GM12878 (cell line): Measurements from ENCODE around the gene COL13A1. TPM values are rescaled to one million over a fixed set of nuclear protein-coding genes. Genes with fewer than 3 reads are reported as not detected.

Experiments used
- ATAC-seq: fragments of 200-7000 bp; cut with Tn5 transposase; 3 replicates; pipeline ENCODE4 v1.9.1; 2020; ENCODE audit warnings: mild to moderate bottlenecking, moderate library complexity
- BruUV-seq: library from RNA; stranded (reverse); fragments of 400-500 nt; replicated peaks from 2 replicates; lab custom pipeline; 2021; lab: Mats Ljungman, UMichigan
- CTCF ChIA-PET: fragments of 300-600 bp; sonication (Branson Sonifier 250); formaldehyde crosslinking; extraction: SDS; loops from one replicate; lab custom pipeline; 2021; ENCODE audit warnings: inconsistent platforms; lab: Yijun Ruan, JAX
- POLR2A ChIA-PET: fragments of 350-600 bp; formaldehyde crosslinking; extraction: SDS; loops from one replicate; lab custom pipeline; 2021; ENCODE audit warnings: inconsistent platforms; lab: Charles Lee
- RAD21 ChIA-PET: fragments of 300-600 bp; sonication (Branson Sonifier 250); formaldehyde crosslinking; loops from one replicate; lab custom pipeline; 2023; ENCODE audit warnings: antibody characterized with exemption; ENCODE audit not compliant: unreplicated experiment; lab: Charles Lee
- SMC1A ChIA-PET: fragments of 300-600 bp; sonication (Branson Sonifier 250); formaldehyde crosslinking; loops from one replicate; lab custom pipeline; 2023; ENCODE audit not compliant: unreplicated experiment, uncharacterized antibody; lab: Charles Lee
- DNase-seq: peaks from one replicate; pipeline ENCODE4 v3.0.0-alpha.2; 2011; ENCODE audit warnings: low read depth, low spot score
- FAIRE-seq: peaks from 3 replicates; lab custom pipeline; 2011; peaks lifted over from hg19 to GRCh38; lab: Jason Lieb, UNC
- H2AFZ ChIP-seq: 2 replicates; pipeline ENCODE4 v1.6.0; 2011; ENCODE audit warnings: low read depth, low read length, control low read depth; ENCODE audit not compliant: control insufficient read depth
- H3K27ac ChIP-seq: 2 replicates; pipeline ENCODE4 v1.5.1; 2011; ENCODE audit warnings: control low read depth; ENCODE audit not compliant: control insufficient read depth, insufficient read depth
- H3K27me3 ChIP-seq, 2 experiments: replicated peaks in 1 of 2; 2 replicates each; pipeline versions ENCODE4 v1.6.0 to v1.6.1; 2011; ENCODE audit warnings: low read length in 1 of 2; ENCODE audit not compliant: control insufficient read depth in 2 of 2, insufficient read depth in 2 of 2
- H3K36me3 ChIP-seq, 2 experiments: 2 replicates each; pipeline ENCODE4 v1.5.1; 2011; ENCODE audit warnings: low read length in 1 of 2; ENCODE audit not compliant: control insufficient read depth in 2 of 2, insufficient read depth in 2 of 2
- H3K4me1 ChIP-seq: 2 replicates; pipeline ENCODE4 v1.6.1; 2011; ENCODE audit warnings: mild to moderate bottlenecking, low read length, moderate library complexity, mixed read lengths; ENCODE audit not compliant: control insufficient read depth, insufficient read depth
- H3K4me2 ChIP-seq: 2 replicates; pipeline ENCODE4 v1.6.0; 2011; ENCODE audit warnings: control low read depth; ENCODE audit not compliant: control insufficient read depth, insufficient read depth
- H3K4me3 ChIP-seq: fragments of 200-600 bp; sonication (generic); 2 replicates; pipeline ENCODE4 v1.5.1; 2016
- H3K79me2 ChIP-seq: 2 replicates; pipeline ENCODE4 v1.6.0; 2011; ENCODE audit warnings: low read length; ENCODE audit not compliant: control insufficient read depth, insufficient read depth
- H3K9ac ChIP-seq: 2 replicates; pipeline ENCODE4 v1.8.0; 2011; ENCODE audit warnings: low read length, control low read depth, mixed read lengths; ENCODE audit not compliant: control insufficient read depth, insufficient read depth
- H3K9me3 ChIP-seq: replicated peaks from 3 replicates; pipeline ENCODE4 v1.5.1; 2011; ENCODE audit warnings: mild to moderate bottlenecking, low read length; ENCODE audit not compliant: control insufficient read depth, insufficient read depth
- H4K20me1 ChIP-seq: 2 replicates; pipeline ENCODE4 v1.6.0; 2011; ENCODE audit not compliant: control insufficient read depth, insufficient read depth
- ATF7 ChIP-seq: fragments of 450-650 bp; IDR thresholded peaks from 2 replicates; pipeline ENCODE4 v1.6.1; 2016; ENCODE audit warnings: low read depth, mild to moderate bottlenecking
- MXI1 ChIP-seq: fragments of 150-350 bp; IDR thresholded peaks from 2 replicates; pipeline ENCODE4 v1.6.1; 2011; ENCODE audit warnings: low read depth, mild to moderate bottlenecking, inconsistent platforms, low read length, improper control_type of control experiment
- WGBS: methylation state at CpG from one replicate; pipeline ENCODE4 v1.1.6; 2016; ENCODE audit warnings: low lambda C conversion rate; ENCODE audit not compliant: insufficient replicate concordance, insufficient coverage; ENCODE audit errors: missing lambda C conversion rate; 5-methylcytosine and 5-hydroxymethylcytosine counted together
- in situ Hi-C: fragments of 300-500 bp; cut with MboI; formaldehyde crosslinking; loops from 9 replicates; pipeline ENCODE4 v1.14.3; 2018; ENCODE audit warnings: mixed read lengths
- intact Hi-C: fragments of 100-400 bp; cut with micrococcal nuclease; formaldehyde crosslinking; loops from one replicate; pipeline ENCODE4 v1.14.2; 2022; ENCODE audit not compliant: unreplicated experiment
- polyA plus RNA-seq, 11 experiments: library from polyadenylated mRNA; depleted of rRNA in 4 of 11; unstranded in 6 of 11; stranded (reverse) in 5 of 11; fragments of >200 nt; fragmentation: Nextera tagmentation in 4 of 11; fragmentation: Illumina TruSeq in 1 of 11; extraction: Ambion mirVana in 4 of 11; extraction: Trizol in 1 of 11; gene quantifications; 1 replicate in 1 of 11; 2 replicates in 10 of 11; pipeline versions ENCODE4 v1.2.1 to v1.2.3, GENCODE V29; 2011 to 2016; ENCODE audit warnings: inconsistent platforms in 2 of 11, missing spikeins in 2 of 11, low read depth in 1 of 11
- total RNA-seq, 4 experiments: library from RNA; depleted of rRNA in 3 of 4; stranded (reverse); fragments of >200 nt in 3 of 4; fragmentation: Illumina TruSeq in 1 of 4; extraction: Trizol in 1 of 4; gene quantifications; 2 replicates each; pipeline versions ENCODE4 v1.2.1 to v1.2.3, GENCODE V29; 2013 to 2021
- TF ChIP-seq, protein P1 (sequence below): fragments of 450-650 bp; formaldehyde crosslinking; IDR thresholded peaks from 2 replicates; pipeline ENCODE4 v1.4.0; 2022; ENCODE audit warnings: mild to moderate bottlenecking, moderate library complexity

The COL13A1 gene
- total and polyA plus RNA-seq, 10 of the 15 experiments (the other 5 are each of a cell fraction or from before 2014, with no cell fraction given): 0.03 to 0.15 (median 0.05) TPM; not detected in 7

DNA sequence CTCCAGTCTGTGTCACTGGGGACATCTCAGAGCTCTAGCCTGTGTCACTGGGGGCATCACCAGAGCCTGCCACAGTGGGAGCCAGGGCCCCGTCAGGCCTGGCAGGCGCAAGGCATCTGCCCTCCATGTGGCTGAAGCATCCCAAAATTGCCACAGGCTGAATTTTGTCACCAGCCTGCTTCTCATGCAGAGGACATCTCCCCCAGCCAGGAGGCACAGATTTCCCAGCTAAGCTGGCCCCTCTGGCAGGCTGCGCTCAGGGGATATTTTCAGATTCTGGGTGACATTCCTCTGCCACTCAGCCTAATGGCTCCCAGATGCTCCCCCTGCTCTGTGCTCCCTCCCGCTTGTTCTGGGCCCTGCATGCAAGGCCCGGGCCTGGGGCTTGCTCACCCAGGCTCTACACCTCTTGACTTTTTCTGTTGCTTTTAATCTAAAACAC, 64.6 kb downstream of the COL13A1 start (continued):
- TF ChIP-seq, protein P1, sequence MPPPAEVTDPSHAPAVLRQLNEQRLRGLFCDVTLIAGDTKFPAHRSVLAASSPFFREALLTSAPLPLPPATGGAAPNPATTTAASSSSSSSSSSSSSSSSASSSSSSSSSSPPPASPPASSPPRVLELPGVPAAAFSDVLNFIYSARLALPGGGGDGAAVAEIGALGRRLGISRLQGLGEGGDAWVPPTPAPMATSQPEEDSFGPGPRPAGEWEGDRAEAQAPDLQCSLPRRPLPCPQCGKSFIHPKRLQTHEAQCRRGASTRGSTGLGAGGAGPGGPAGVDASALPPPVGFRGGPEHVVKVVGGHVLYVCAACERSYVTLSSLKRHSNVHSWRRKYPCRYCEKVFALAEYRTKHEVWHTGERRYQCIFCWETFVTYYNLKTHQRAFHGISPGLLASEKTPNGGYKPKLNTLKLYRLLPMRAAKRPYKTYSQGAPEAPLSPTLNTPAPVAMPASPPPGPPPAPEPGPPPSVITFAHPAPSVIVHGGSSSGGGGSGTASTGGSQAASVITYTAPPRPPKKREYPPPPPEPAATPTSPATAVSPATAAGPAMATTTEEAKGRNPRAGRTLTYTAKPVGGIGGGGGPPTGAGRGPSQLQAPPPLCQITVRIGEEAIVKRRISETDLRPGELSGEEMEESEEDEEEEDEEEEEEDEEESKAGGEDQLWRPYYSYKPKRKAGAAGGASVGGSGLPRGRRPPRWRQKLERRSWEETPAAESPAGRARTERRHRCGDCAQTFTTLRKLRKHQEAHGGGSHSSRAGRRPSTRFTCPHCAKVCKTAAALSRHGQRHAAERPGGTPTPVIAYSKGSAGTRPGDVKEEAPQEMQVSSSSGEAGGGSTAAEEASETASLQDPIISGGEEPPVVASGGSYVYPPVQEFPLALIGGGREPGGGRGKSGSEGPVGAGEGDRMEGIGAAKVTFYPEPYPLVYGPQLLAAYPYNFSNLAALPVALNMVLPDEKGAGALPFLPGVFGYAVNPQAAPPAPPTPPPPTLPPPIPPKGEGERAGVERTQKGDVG (CRISPR knock-in tag): no peak

DNA sequence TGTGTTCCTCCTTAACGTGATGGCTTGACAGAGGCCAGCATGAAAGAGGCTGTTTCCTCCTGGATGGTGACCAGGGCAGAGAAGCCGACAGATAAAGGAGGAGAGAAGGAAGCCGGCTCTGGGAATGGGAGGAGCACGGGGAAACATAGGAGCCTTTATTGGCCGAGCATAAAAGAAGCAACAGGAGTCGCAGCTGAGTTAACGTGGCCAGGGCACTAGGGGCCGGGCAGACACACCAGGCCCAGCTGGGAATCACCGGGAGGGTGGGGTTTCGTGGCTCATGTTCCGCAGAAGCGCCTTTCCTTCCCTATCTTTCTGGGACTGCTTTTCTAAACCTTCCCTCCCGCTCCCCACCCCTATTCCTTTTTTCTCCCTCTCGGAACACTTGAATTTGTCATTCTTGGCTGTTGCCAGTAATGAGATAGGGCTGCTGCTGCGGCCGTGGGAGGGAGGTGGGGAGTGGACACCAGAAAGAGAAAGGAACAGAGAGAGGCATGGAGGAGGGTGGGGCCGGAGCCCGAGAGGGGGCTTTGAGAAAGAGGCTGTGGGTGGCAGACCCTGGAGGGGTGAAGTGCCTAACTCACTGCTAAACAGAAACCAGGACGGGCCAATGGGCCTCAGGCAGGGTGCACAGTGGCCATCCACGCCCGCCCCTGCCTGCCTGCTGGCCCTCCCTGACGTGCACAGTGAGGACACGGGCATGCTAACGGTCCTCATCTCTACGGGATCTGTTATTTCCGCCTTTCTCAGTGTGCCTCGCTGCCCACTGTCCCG, 65.2 kb downstream of the COL13A1 start:
- Histone ChIP-seq H3K36me3 (no peaks in the 10 kb centered on the region), H3K9me3 (no peaks in the 10 kb centered on the region), H3K4me2 (no peak overlapping the region), H3K79me2 (no peaks in the 10 kb centered on the region), H3K9ac (no peak overlapping the region), H3K27ac (no peak overlapping the region), H3K4me3 (no peak overlapping the region), H2AFZ (no peak overlapping the region), H3K27me3 (peaks cover 0 to 4% of the 10 kb centered on the region in 2 experiments; a peak in 2 of 4 replicates), H3K4me1 (no peaks in the 10 kb centered on the region), H4K20me1 (no peaks in the 10 kb centered on the region)
- CTCF ChIA-PET: no interaction called here
- POLR2A ChIA-PET: no interaction called here
- FAIRE-seq: no peak
- DNase-seq: no peak
- BruUV-seq: no TSS peak
- in situ Hi-C loops (no loop called here), intact Hi-C loops (no loop called here)
- ATAC-seq: no peak
- WGBS: 16% methylated on average over 24 of the region's 28 CpGs
- no peak for TF ChIP-seq ATF7
- TF ChIP-seq MXI1: no peak
- SMC1A ChIA-PET: no interaction called here
- RAD21 ChIA-PET: no interaction called here
